BE2C (cell line): ENCODE measurements around the gene ZPBP2. TPM values are rescaled to one million over a fixed set of nuclear protein-coding genes. Genes with fewer than 3 reads are reported as not detected.

Experiments
- DNase-seq: peaks from one replicate; pipeline ENCODE4 v3.0.0-alpha.2; 2020
- H3K27me3 ChIP-seq: fragments of 250-450 bp; sonication (Bioruptor Pico); 2 replicates; pipeline ENCODE4 v1.5.1; 2020; ENCODE audit warnings: mild to moderate bottlenecking
- H3K36me3 ChIP-seq: fragments of 250-450 bp; sonication (Bioruptor Pico); 2 replicates; pipeline ENCODE4 v1.5.1; 2020; ENCODE audit warnings: mild to moderate bottlenecking
- H3K4me1 ChIP-seq: fragments of 250-450 bp; sonication (Bioruptor Pico); 2 replicates; pipeline ENCODE4 v1.5.1; 2020
- H3K4me3 ChIP-seq: 2 replicates; pipeline ENCODE4 v1.5.1; 2011; ENCODE audit warnings: low read depth, low read length
- H3K9me3 ChIP-seq: fragments of 250-450 bp; sonication (Bioruptor Pico); 2 replicates; pipeline ENCODE4 v1.5.1; 2020
- CTCF ChIP-seq: IDR thresholded peaks from 2 replicates; pipeline ENCODE4 v1.5.1; 2012; ENCODE audit warnings: mild to moderate bottlenecking, low read depth, low read length
- polyA plus RNA-seq: library from polyadenylated mRNA; unstranded; fragments of >200 nt; gene quantifications from one replicate; pipeline ENCODE4 v1.2.1, GENCODE V29; 2012; ENCODE audit warnings: low read depth, missing spikeins; ENCODE audit not compliant: insufficient read length, insufficient read depth

ZPBP2 gene
- polyA plus RNA-seq = not detected

- no peaks in the 10 kb centered on the region for H3K36me3 ChIP-seq
- no peak for DNase-seq
- H3K4me3 ChIP-seq = no peak within 1 kb of the TSS
- no peak for TF ChIP-seq CTCF
- H3K9me3 ChIP-seq = peaks cover 7% of the 10 kb centered on the region
- no peaks in the 10 kb centered on the region for H3K4me1 ChIP-seq
- peaks cover 84% of the 10 kb centered on the region for H3K27me3 ChIP-seq
Measured at GRCh38 chr17:39867880-39868553, at the start of gene ZPBP2. Gene ZPBP2 (plus strand): TSS chr17:39868202. CDS start chr17:39868355, 153 bp downstream.

GRCh38 chr17:39818358-39819000 lies 49.5 kb upstream of the ZPBP2 start:
- Histone ChIP-seq H3K36me3 (no peaks in the 10 kb centered on the region), H3K4me3 (no peak overlapping the region), H3K27me3 (peaks cover 56% of the 10 kb centered on the region), H3K9me3 (no peaks in the 10 kb centered on the region; the same call in 1 of the 2 replicates), H3K4me1 (no peaks in the 10 kb centered on the region)
- TF ChIP-seq CTCF = no peak
- no peak for DNase-seq

GRCh38 chr17:39820541-39820940 lies 47.5 kb upstream of the ZPBP2 start:
- no peak for DNase-seq
- H3K4me1 ChIP-seq = no peaks in the 10 kb centered on the region
- H3K36me3 ChIP-seq = no peaks in the 10 kb centered on the region
- TF ChIP-seq CTCF = no peak
- peaks cover 35% of the 10 kb centered on the region for H3K27me3 ChIP-seq
- no peak overlapping the region for H3K4me3 ChIP-seq
- H3K9me3 ChIP-seq = peaks cover 7% of the 10 kb centered on the region; the same call in 1 of the 2 replicates

- Histone ChIP-seq H3K27me3 (peaks cover 31% of the 10 kb centered on the region), H3K9me3 (peaks cover 7% of the 10 kb centered on the region; the same call in 1 of the 2 replicates), H3K36me3 (no peaks in the 10 kb centered on the region), H3K4me3 (no peak overlapping the region), H3K4me1 (no peaks in the 10 kb centered on the region)
- no peak for DNase-seq
- no peak for TF ChIP-seq CTCF
Measured at GRCh38 chr17:39820987-39821386, 47.0 kb upstream of the ZPBP2 start.

- TF ChIP-seq CTCF = no peak
- Histone ChIP-seq H3K9me3 (peaks cover 7% of the 10 kb centered on the region; the same call in 1 of the 2 replicates), H3K36me3 (no peaks in the 10 kb centered on the region)
Measured at GRCh38 chr17:39822051-39822451, 46.0 kb upstream of the ZPBP2 start.

More at GRCh38 chr17:39822051-39822451, 46.0 kb upstream of the ZPBP2 start:
- Histone ChIP-seq H3K27me3 (peaks cover 33% of the 10 kb centered on the region), H3K4me3 (no peak overlapping the region), H3K4me1 (no peaks in the 10 kb centered on the region)
- DNase-seq = no peak
